Left renal pelvis (tissue), 4 donors: Measurements from ENCODE around the gene GPSM1. TPM values are rescaled to one million over a fixed set of nuclear protein-coding genes. Genes with fewer than 3 reads are reported as not detected.
"Not testable (repeated sequence)": the region's sequence is repeated elsewhere in the genome, so short reads cannot be mapped to it uniquely, and the experiment has no call there.

ENCODE experiments used
- DNase-seq, 4 donors: peaks; one replicate each; pipeline ENCODE4 v3.0.0-alpha.2; 2013; ENCODE audit warnings: low read depth in 4 of 4, low spot score in 3 of 4
- polyA plus RNA-seq, 4 donors: library from polyadenylated mRNA; unstranded; fragments of 120-200 nt; gene quantifications; one replicate each; pipeline ENCODE4 v1.2.1, GENCODE V29; 2013; ENCODE audit not compliant: insufficient read length in 4 of 4

GPSM1 gene
- polyA plus RNA-seq, 4 donors, result 24.3 to 46.1 (median 29.6) TPM

DNA sequence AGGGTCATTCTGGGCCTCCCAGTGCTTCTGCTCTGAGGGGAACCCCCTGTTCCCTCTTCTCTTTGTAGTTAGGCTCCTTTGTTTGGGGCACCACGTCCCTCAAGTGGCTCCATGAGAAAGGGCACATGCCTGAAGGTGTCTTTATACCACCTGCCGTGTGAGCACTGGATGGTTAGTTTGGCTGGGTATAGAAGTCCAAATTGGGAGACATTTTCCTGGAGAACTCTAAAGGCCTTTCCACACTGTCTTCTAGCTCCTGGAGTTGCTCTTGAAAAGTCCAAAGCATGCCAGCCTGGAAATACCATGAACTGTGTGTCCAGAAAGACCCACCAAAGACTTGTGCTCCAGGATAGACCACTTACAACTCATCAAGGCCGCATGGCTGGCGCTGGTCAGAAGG is 12.4 kb upstream of the GPSM1 start:
- DNase-seq, result no peak

DNA sequence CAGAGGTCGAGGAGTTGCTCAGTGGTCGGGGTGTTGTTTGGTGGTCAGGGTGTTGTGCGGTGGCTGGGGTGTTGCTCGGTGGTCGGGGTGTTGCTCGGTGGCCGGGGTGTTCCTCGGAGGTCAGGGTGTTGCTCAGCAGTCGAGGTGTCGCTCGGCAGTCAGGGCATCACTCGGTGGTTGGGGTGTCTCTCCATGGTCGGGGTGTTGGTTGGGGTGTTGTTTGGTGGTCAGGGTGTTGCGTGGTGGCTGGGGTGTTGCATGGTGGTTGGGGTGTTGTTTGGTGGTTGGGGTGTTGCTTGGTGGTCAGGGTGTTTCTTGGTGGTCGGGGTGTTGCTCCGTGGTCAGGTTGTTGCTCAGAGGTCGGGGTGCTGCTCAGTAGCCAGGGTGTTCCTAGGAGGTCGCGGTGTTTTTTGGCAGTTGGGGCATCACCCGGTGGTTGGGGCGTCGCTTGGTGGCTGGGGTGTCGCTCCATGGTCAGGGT is 11.0 kb upstream of the GPSM1 start:
- DNase-seq, result no peak

DNA sequence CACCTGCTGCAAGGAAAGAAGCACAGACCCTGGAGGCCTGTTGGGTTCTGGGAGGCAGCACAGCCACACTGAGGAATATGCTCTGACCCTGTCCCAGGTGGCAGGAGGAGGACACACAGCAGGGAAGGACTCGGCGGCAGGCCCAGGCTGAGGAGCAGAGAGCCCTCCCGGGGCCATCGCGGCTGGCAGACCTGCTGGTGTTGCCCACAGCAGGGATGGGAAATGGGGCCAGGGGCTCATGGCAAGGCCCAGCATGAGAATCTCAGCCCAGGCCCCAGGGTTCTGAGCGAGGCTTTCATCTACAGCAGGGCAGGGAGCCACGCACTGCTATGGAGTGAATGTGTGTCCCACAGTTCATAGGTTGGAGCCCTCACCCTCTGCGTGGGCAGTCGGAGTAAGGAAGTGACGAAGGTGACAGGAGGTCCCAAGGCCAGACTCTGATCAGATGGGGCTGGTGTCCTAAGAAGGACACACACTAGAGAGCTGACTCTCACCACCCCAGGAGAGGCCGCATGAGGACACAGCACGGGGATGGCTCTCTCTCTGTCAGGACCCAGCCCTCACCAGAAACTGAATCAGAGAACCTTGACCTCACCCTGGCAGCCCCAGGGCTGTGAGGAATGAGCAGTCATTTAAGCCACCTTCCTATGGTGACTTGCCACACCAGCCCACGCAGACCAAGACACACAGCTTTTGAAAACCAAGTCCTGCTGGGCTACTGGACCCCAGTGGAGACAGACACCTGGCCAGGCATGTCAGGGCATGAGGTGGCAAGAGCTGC is 10.3 kb upstream of the GPSM1 start:
- no peak for DNase-seq

DNA sequence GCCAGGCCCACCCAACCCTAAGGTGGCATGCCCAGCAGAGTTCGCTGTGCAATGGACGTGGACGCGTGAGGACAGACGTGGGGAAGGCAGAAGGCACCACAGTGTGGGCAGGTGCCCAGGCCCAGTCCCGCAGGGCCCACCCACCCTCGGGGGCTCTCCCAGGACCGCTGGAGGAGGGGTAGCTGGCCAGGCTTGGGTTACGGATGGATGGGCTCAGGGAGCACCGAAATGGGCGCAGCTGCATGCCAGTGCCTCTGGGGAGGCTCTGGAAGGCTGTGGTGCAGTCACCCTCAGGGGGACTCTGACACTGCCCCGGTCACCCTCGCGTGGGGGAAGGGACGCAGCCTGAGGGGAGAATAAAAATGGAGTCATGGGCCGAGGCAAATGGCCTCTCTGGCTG is 9.6 kb upstream of the GPSM1 start:
- no peak for DNase-seq

DNA sequence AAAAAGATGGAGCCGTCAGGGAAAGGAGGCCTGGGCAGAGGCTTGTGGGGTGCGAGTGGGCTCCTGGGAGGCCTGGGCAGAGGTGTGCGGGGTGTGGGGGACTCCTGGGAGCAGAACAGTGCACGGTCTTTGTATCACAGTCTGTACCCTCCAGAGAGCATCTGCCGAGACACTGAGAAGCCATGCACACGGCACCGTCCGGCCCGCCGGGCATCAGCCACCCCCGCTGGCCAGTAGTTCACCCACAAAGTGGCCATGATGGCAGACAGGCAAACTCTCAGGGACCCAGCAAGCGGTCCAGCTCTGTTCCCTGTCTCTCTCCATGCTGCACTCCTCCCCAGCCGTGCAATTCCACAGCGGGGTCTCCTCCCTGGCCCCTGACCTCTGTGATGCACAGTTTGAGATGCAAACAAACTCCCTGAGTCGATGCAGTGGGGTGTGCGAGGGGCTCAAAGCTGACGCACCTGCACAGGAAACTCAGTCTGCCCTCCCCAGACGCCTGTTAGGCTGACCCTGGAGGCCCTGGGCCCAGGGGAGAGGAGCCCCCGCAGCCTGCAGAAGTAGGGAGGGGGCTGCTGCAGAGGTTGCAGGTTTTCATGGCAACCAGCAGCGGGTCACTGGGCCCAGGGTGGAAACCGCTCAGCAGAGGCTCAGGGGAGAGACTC is 9.1 kb upstream of the GPSM1 start:
- no peak for DNase-seq

DNA sequence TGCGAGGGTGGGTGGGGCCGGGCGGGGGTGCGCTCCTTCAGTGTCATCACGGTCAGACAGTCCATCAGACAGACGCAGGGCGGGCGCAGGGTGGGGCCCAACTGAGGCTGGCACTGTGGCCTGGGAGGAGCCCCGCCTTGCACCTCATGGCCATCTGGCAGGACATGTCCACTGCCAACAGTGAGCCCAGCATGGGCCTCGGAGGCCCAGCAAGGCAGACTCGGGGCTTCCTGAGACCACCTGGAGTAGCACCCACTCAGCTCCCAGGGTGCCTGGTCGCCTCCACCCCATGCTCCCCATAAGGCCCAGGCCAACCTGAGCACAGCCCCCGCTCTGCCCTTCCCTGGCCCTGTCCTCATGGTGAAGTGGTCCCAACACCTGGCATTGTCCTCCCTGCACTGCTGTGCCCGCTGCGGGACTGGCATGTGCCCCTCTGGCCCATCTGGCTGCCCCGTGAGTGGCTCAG is 8.5 kb upstream of the GPSM1 start:
- no peak for DNase-seq

DNA sequence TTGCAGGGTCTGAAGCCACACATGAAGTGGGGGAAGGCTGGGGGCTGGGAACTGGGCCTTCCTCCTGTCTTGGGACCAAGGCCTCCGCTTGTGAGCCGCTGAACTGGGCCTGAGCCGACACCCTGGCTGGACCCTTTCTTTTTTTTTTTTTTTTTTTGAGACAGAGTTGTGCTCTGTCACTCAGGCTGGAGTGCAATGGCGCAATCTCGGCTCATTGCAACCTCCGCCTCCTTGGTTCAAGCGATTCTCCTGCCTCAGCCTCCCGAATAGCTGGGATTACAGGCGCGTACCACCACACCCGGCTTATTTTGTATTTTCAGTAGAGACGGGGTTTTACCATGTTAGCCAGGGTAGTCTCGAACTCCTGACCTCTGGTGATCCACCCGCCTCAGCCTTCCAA is 8.1 kb upstream of the GPSM1 start:
- not testable (repeated sequence) for DNase-seq

DNA sequence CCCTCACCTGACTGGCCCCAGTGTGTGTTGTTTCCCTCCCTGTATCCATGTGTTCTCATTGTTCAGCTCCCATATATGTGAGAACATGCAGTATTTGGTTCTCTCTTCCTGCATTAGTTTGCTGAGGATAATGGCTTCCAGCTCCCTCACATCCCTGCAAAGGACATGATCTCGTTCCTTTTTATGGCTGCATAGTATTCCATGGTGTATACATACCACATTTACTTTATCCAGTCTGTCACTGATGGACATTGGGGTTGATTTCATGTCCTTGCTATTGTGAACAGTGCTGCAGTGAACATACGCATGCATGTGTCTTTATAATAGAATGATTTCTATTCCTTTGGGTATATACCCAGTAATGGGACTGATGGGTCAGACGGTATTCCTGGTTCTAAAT is 7.4 kb upstream of the GPSM1 start:
- not testable (repeated sequence) for DNase-seq

DNA sequence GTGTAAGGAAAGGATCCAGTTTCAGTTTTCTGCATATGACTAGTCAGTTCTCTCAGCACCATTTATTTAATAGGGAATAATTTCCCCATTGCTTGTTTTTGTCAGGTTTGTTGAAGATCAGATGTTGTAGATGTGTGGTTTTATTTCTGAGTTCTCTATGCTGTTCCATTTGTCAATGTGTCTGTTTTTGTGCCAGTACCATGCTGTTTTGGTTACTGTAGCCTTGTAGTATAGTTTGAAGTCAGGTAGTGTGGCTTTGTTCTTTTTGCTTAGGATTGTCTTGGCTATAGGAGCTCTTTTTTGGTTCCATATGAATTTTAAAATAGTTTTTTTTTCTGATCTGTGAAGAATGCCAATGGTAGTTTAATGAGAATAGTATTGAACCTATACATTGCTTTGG is 6.4 kb upstream of the GPSM1 start:
- not testable (repeated sequence) for DNase-seq

DNA sequence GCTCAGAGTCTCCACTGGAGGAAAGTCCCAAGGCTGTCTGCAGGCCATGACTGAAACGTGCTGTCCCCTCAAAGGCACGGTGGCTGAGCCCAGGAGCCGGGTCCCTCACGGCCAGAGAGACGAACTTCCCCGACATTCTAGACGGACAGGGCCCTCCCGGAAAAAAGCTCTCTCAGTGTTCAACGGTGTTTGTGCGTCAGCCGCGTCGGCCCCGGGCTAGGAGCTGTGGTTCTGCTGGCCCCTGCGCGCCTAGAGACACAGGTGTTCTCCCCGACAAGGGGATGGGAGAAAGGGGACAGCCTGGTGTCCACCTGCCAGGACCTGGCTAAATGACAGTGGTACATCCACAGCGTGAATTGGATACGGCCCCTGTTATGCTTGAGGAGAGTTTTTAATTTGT is 5.8 kb upstream of the GPSM1 start:
- DNase-seq, result no peak

DNA sequence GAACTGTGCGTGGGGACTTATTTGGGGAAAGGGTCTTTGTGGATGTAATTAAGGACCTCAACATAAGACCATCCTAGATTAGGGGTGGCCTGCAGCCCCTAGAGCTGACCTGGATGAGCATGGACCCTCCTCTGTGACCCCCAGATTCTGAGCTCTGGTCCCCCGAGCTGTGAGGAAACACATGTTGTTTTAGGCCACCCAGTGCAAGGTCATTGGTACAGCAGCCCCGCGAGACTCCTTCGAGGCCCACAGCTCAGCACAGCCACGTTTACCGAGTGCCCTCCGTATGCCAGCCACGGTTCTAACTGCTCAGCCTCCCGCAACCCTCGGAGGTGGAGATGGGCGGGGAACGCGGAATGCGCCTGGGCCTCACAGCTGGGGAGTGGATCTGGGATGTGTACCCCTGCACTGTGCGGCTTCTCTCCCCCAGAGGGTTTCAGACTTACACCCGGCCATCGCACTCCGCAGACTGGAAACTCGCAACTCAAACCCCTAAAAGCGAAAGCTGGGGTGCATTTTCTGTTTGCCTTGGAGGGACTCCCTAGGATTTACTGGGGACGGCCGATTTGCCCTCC is 4.5 kb upstream of the GPSM1 start:
- DNase-seq, result no peak

DNA sequence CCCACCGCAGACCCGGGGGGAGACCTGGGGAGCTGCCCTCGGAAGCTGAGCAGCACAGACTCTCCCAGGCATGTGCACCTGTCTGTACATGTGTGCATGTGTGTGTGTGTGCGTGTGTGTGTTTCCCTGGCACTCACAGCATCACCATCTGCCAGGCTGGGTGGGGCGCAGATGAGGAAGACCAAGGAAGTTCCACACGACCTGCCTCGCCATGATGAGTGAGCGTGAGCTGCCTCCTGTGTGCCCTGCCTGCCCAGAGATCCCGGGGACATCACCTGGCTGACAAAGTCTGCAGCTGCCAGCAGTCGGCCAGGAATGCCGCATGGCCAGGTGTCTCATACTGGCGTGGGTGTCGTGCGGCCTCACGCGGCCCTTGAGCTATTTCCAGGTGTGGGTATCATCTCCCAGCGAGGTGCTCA is 4.0 kb upstream of the GPSM1 start:
- no peak for DNase-seq

DNA sequence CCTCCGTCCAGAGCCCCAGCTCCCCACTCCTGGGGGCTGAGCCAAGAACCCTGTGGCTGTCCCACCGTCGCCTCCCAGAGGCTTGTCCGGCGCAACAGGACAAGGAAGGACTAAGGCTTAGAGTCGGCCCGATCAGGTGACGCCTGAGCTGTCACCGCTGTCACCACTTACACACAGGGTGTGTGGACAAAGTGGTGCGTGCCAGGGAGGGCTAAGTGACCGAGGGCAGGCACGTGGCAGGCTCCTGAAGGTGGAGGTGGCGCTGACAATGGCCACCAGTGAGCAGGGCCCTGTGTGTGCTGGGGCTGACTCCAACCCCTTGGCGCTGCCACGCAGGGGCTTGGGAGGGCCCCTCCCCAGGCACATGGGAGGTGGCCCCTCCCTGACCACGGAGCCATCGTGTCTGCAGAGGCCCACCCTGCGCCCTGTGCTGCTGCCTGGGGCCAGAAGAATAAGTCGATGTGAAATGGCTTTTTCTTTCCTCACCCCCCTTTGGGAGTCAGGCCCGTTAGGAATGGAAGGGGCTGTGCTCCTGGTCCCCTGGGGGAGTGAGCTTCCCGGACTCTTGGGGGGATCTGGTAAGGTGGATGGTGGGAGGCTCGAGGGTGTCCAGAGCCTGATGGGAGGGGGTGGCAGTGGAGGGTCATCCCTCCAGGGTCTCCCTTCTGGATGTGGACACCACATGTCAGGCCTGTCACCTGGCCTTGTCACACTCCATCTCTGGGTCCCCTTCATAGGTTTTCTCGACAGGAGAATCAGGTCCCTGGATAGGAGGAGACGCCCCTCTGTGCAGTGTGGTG is 2.6 kb upstream of the GPSM1 start:
- DNase-seq, result no peak

DNA sequence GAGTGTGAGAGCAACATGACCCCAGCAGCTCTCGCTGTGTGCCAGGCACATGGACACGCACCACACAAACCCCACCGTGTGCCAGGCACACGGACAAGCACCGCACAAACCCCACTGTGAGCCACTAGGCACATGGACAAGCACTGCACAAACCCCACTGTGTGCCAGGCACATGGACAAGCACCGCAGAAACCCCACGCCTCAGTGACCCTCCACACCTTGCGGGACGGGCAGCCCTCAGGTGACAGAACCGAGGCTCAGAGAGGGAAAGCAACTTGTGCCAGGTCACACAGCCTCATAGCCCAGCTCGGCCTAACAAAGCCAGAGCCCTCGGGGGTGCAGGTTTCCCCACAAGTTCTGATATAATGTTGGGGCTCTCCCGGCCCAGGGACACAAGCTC is 2.0 kb upstream of the GPSM1 start:
- DNase-seq, result no peak

DNA sequence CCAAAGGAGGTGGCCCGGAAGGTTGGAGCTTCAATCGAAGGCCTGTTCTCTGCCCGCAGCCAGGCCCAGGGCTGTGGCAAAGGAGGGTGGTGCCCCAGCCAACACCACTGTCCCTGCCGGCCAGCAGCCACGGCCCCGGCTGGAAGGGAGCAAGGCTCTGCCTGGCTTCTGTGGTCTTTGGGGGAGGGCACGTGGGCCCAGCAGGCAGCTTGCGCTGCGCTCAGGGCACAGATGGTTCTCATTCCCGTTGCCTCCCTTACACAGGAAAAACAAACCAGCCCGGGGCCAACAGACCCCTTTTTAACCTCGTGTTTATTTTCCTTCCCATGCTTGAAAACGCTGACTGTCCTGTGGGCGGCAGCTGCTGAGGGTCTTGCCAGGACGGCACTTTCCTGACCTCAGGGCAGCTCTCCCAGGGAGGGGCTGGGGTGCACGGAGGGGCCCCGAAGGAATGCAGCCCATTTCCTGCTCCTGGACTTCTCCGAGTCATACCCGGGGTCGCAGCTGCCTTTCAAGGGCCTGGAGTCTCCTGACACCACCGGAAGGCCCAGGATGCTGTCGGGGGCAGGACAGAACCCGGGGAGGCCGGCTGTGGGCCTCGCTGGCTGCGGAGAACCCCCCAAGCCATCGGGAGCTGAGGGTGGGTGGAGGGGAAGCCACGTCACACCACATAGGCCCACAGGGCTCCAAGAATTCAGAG is 1.1 kb upstream of the GPSM1 start:
- no peak for DNase-seq

DNA sequence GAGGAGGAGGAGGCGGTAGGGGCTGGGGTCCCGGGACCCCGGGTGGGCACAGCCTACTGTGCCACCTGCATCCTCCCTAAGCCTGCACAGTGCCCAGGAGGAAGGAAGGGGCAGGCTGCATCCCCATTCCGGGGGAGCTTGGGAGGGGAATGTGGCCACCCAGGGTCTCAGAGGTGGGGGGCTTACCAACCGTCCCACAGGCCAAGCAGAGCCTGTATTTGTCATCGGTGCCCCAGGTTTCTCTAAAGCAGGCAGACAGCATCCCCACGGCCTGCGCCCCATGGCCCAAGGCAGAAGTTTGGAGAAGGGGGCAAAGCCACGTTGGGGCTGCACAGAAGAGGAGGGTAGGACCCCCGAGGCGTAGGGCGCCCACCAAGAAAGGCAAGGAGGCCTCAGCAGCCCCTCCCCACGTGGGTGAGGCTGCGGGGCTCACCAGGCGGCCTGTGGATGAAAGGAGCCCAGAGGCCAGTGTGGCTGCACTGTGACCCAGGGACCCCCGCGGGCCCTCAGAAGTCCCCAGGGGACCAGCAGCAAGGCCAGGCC is 507 bp upstream of the GPSM1 start:
- DNase-seq, result no peak

DNA sequence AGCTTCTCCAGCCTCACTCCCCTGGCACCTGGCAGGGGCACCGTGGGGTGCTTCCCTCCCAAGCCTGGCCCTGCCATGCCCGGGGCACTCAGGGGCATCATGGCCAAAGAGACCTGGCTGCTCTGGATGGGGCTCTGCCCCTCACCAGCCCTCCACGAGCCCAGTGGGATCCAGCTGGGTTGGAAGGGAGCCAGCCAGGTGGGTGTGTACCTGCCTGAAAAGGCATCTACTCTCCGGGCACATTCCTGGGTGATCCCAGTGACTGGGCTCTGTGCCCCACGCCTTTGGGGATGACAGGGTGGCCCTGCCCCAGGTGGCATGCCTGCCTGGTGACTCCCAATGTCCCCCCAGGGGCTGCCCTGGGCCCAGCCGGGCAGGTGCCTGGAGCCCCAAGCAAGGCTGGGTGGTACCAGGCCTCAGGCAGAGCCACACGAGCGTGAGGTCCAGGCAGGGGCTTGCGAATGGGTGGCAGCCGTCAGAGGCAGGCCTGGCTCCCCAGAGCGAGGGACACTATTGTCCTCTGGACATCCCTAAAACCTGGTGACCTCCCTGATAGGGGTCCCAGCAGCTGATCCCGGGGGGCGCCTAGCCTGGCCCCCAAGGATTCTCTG is 777 bp downstream of the GPSM1 start:
- no peak for DNase-seq

DNA sequence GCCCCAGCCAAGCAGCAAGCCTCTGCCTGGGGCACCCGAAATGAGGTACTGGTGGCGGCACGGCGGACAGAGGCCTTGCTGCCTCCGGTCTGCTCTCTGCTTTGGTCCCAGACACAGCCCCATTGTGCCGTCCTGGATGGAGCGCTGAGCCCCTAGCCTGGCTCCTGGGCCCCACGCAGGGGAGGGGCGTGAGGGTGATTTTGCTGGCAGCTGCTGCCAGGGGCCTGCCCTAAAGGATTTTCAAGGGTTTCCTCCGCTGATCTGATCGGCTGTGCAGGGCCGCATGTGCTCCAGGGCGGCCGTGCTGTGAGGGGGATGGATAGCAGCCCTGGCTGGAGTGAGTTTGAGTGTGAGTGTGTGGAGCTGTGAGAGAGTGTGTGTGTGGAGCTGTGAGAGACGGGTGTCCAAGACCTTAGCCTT is 1.3 kb downstream of the GPSM1 start:
- no peak for DNase-seq

DNA sequence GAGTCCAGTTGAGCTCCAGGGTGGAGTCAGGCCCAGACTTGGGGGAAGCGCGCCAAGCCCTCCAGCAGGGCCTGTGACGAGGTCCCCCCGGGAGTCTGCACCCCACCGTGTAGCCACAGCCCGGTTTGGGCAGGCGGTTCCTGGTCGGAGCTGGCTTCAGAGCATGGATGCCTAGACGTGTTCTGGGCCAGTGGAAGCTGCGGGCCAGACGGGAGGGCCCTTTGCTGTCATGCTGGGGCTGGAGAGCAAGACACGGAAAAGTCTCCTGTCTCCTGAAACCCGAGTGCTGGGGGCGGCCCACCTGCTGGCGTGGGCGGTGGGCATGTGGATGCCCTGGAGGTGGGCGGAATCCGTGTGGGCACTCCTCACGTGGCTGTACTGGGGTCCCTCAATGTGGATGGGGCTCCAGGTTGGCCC is 1.9 kb downstream of the GPSM1 start:
- no peak for DNase-seq
